Measurements from ENCODE around the gene NCAPG2. TPM values are rescaled to one million over a fixed set of nuclear protein-coding genes. Genes with fewer than 3 reads are reported as not detected.

The NCAPG2 gene
- total and polyA plus RNA-seq, 2 experiments from 2014 or later, result 38.7 to 91.2 TPM

DNA sequence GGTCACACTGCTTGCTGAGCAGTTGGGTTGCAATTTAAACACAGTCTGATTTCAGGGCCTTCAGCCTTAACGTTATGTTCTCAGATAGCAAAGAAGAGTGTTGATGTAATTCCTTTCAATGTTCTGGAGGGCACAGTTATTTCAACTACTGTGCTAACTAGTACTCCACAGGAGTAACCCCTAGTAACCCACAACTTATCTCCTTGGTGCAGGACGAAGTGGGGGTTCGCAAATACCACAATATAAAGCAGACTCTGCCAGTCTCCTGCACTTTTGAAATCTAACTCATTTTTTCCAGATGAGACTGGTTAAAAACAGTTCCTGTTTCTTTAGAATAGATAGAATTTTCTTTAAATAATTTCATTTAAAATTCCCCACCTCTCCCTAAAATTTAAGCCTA, 47.1 kb upstream of the NCAPG2 start (continued):
- TF ChIP-seq REST (IDR thresholded peaks at IDR 0.05; ENCODE audit: unreplicated experiment) (no peak), EZH2 (IDR thresholded peaks at IDR 0.05; ENCODE audit: low read depth, unreplicated experiment) (no peak), NANOG (IDR thresholded peaks at IDR 0.05; ENCODE audit: borderline replicate concordance) (no peak), EZH2phosphoT487 (IDR thresholded peaks at IDR 0.05; ENCODE audit: unreplicated experiment) (no peak)

GRCh38 chr7:158751199-158751598, 46.6 kb upstream of the NCAPG2 start:
- DNase-seq (ENCODE audit: low spot score), result no peak
- no peak overlapping the region for H3K27ac ChIP-seq (ENCODE audit: low read depth)
- no peaks in the 10 kb centered on the region for H3K9me2 ChIP-seq (ENCODE audit: insufficient read depth)
- peaks cover 4% of the 10 kb centered on the region for H3K36me3 ChIP-seq (ENCODE audit: insufficient read depth)
- no peaks in the 10 kb centered on the region for H3F3A ChIP-seq (replicated peaks; ENCODE audit: low read depth)
- H3K4me1 ChIP-seq (ENCODE audit: insufficient read depth), result no peaks in the 10 kb centered on the region
- H4K20me1 ChIP-seq (replicated peaks; ENCODE audit: insufficient read depth), result no peaks in the 10 kb centered on the region
- TF ChIP-seq ETS1 (IDR thresholded peaks at IDR 0.05), result no peak
- no peak for TF ChIP-seq REST (IDR thresholded peaks at IDR 0.05; ENCODE audit: unreplicated experiment)
- TF ChIP-seq EZH2phosphoT487 (IDR thresholded peaks at IDR 0.05; ENCODE audit: unreplicated experiment), result no peak
- no peak for TF ChIP-seq JUNB (IDR thresholded peaks at IDR 0.05; ENCODE audit: unreplicated experiment)
- TF ChIP-seq CREB1 (CRISPR knock-in tag; IDR thresholded peaks at IDR 0.05; ENCODE audit: low read depth), result no peak
- no peak for TF ChIP-seq STAT1 (IDR thresholded peaks at IDR 0.05; ENCODE audit: unreplicated experiment)
- Mint-ChIP-seq H3K36me3 (ENCODE audit: low read depth) (peaks cover 17% of the 10 kb centered on the region; the same call in 2 of the 3 replicates), H3K27me3 (ENCODE audit: insufficient read depth, low read depth, poor library complexity) (peaks cover 2% of the 10 kb centered on the region), H3K27ac (no peak overlapping the region), H3K4me3 (no peak overlapping the region), H3K9me3 (no peaks in the 10 kb centered on the region), H3K4me1 (no peaks in the 10 kb centered on the region)
- H2AFZ ChIP-seq, result no peak overlapping the region
- no peaks in the 10 kb centered on the region for H3K27me3 ChIP-seq (ENCODE audit: insufficient read depth)
- H3K79me2 ChIP-seq (replicated peaks; ENCODE audit: insufficient read depth), result no peaks in the 10 kb centered on the region
- no peak overlapping the region for H3K4me3 ChIP-seq
- no peak overlapping the region for H3K4me2 ChIP-seq
- no peak for ATAC-seq

Data from GM23338 (cell line).